Ascending aorta (tissue), 2 donors: ENCODE measurements around the gene PVRIG. TPM values are rescaled to one million over a fixed set of nuclear protein-coding genes. Genes with fewer than 3 reads are reported as not detected.
"Not testable (repeated sequence)": the region's sequence is repeated elsewhere in the genome, so short reads cannot be mapped to it uniquely, and the experiment has no call there.

Source experiments
- DNase-seq, 2 donors: peaks; one replicate each; pipeline ENCODE4 v3.0.0-alpha.2; 2019; ENCODE audit warnings: low spot score in 2 of 2
- H3K27ac ChIP-seq, 2 donors: fragments of 200-600 bp; sonication (generic); one replicate each; pipeline ENCODE4 v1.5.1; 2016 to 2017; ENCODE audit warnings: mild to moderate bottlenecking in 1 of 2
- H3K27me3 ChIP-seq: fragments of 200-600 bp; sonication (generic); one replicate; pipeline ENCODE4 v1.5.1; 2017
- H3K36me3 ChIP-seq, 2 donors: fragments of 200-600 bp; sonication (generic); one replicate each; pipeline ENCODE4 v1.5.1; 2016
- H3K4me1 ChIP-seq, 2 donors: fragments of 200-600 bp; sonication (generic); one replicate each; pipeline ENCODE4 v1.5.1; 2016 to 2017; ENCODE audit warnings: mild to moderate bottlenecking in 1 of 2
- H3K4me3 ChIP-seq, 2 donors: fragments of 200-600 bp; sonication (generic); one replicate each; pipeline ENCODE4 v1.5.1; 2016 to 2017; ENCODE audit warnings: mild to moderate bottlenecking in 1 of 2
- H3K9me3 ChIP-seq, 2 donors: fragments of 200-600 bp; sonication (generic); one replicate each; pipeline ENCODE4 v1.5.1; 2016
- CTCF ChIP-seq, 3 experiments: fragments of 200-600 bp in 2 of 3; fragments of 450-650 bp in 1 of 3; sonication (generic) in 2 of 3; IDR thresholded peaks; one replicate each; pipeline ENCODE4 v1.5.1; 2016 to 2019; ENCODE audit warnings: antibody characterized with exemption in 3 of 3, mild to moderate bottlenecking in 1 of 3, moderate library complexity in 1 of 3
- intact Hi-C: fragments of 100-400 bp; cut with DNase I; formaldehyde crosslinking; loops from one replicate; pipeline ENCODE4 v1.15.1; 2023
- total RNA-seq: library from RNA; depleted of rRNA; stranded (reverse); fragments of >200 nt; gene quantifications from one replicate; pipeline ENCODE4 v1.1.0, GENCODE V29; 2016

The PVRIG gene
- total RNA-seq, 1 donor from 2014 or later, result 27.8 TPM

GRCh38 chr7:100174582-100174981 lies 45.2 kb upstream of the PVRIG start:
- H3K36me3 ChIP-seq, result no peaks in the 10 kb centered on the region
- H3K4me1 ChIP-seq, result peaks cover 5 to 12% of the 10 kb centered on the region in 2 donors
- no peaks in the 10 kb centered on the region for H3K9me3 ChIP-seq

GRCh38 chr7:100175296-100175935 lies 44.3 kb upstream of the PVRIG start:
- intact Hi-C loops, result no loop called here
- H3K36me3 ChIP-seq, result no peaks in the 10 kb centered on the region
- H3K4me1 ChIP-seq, result peaks cover 5 to 12% of the 10 kb centered on the region in 2 donors
- no peak for TF ChIP-seq CTCF (IDR thresholded peaks at IDR 0.05)
- no peak overlapping the region for H3K27ac ChIP-seq
- H3K27me3 ChIP-seq, result no peaks in the 10 kb centered on the region
- H3K4me3 ChIP-seq, result no peak overlapping the region
- H3K9me3 ChIP-seq, result no peaks in the 10 kb centered on the region
- no peak for DNase-seq

More at GRCh38 chr7:100174582-100174981, 45.2 kb upstream of the PVRIG start:
- Histone ChIP-seq H3K4me3 (no peak overlapping the region), H3K27ac (no peak overlapping the region), H3K27me3 (no peaks in the 10 kb centered on the region)
- intact Hi-C loops, result no loop called here
- no peak for DNase-seq
- no peak for TF ChIP-seq CTCF (IDR thresholded peaks at IDR 0.05)

- Histone ChIP-seq H3K36me3 (no peaks in the 10 kb centered on the region), H3K27me3 (no peaks in the 10 kb centered on the region), H3K4me3 (peak overlapping the region; percentile 53 to 64), H3K27ac (no peak overlapping the region), H3K9me3 (no peaks in the 10 kb centered on the region), H3K4me1 (peaks cover 5 to 12% of the 10 kb centered on the region in 2 donors)
- intact Hi-C loops, result loop anchor here (1.0 to 2.0 kb wide), 2 partner anchors 28 to 76 kb away; partner anchors contain the start of genes AP4M1, LAMTOR4 and MCM7
- no peak for DNase-seq
- no peak for TF ChIP-seq CTCF (IDR thresholded peaks at IDR 0.05)
Measured at GRCh38 chr7:100176096-100177044, 43.4 kb upstream of the PVRIG start.

- intact Hi-C loops, result loop anchor here (1.0 to 2.0 kb wide), 2 partner anchors 29 to 77 kb away; partner anchors contain the start of genes AP4M1, LAMTOR4 and MCM7
Measured at GRCh38 chr7:100177045-100178001, 42.4 kb upstream of the PVRIG start, which contains the start of the genes GPC2 and STAG3. Gene GPC2, minus strand, starts transcription at chr7:100177381. Its CDS starts 182 bp downstream, at chr7:100177199. Gene STAG3, plus strand, starts transcription at chr7:100177918. Its CDS starts 2,639 bp downstream, at chr7:100180557.

GRCh38 chr7:100180084-100180483 lies 39.7 kb upstream of the PVRIG start:
- H3K27me3 ChIP-seq, H3K9me3 ChIP-seq, H3K4me3 ChIP-seq, H3K36me3 ChIP-seq, intact Hi-C loops, DNase-seq, H3K27ac ChIP-seq: not testable (repeated sequence)
- peaks cover 5 to 12% of the 10 kb centered on the region in 2 donors for H3K4me1 ChIP-seq

More at GRCh38 chr7:100177045-100178001, 42.4 kb upstream of the PVRIG start, which contains the start of the genes GPC2 and STAG3:
- H3K4me3 ChIP-seq, result peak within 1 kb of the TSS; percentile 53 to 64
- peaks cover 5 to 12% of the 10 kb centered on the region in 2 donors for H3K4me1 ChIP-seq
- no peaks in the 10 kb centered on the region for H3K36me3 ChIP-seq
- H3K27me3 ChIP-seq, result no peaks in the 10 kb centered on the region
- no peak for TF ChIP-seq CTCF (IDR thresholded peaks at IDR 0.05)
- DNase-seq, result peak; percentile 83 to 97
- no peak within 1 kb of the TSS for H3K27ac ChIP-seq
- no peaks in the 10 kb centered on the region for H3K9me3 ChIP-seq

- DNase-seq, H3K27ac ChIP-seq, intact Hi-C loops, H3K4me1 ChIP-seq, H3K9me3 ChIP-seq, H3K4me3 ChIP-seq, H3K27me3 ChIP-seq, H3K36me3 ChIP-seq: not testable (repeated sequence)
Measured at GRCh38 chr7:100182616-100183015, 37.1 kb upstream of the PVRIG start.

GRCh38 chr7:100183090-100183489 lies 36.7 kb upstream of the PVRIG start:
- H3K4me3 ChIP-seq, intact Hi-C loops, DNase-seq, H3K36me3 ChIP-seq, H3K9me3 ChIP-seq, H3K27ac ChIP-seq, H3K4me1 ChIP-seq, H3K27me3 ChIP-seq: not testable (repeated sequence)
